ENCODE measurements around the gene SLC27A1.

DNA sequence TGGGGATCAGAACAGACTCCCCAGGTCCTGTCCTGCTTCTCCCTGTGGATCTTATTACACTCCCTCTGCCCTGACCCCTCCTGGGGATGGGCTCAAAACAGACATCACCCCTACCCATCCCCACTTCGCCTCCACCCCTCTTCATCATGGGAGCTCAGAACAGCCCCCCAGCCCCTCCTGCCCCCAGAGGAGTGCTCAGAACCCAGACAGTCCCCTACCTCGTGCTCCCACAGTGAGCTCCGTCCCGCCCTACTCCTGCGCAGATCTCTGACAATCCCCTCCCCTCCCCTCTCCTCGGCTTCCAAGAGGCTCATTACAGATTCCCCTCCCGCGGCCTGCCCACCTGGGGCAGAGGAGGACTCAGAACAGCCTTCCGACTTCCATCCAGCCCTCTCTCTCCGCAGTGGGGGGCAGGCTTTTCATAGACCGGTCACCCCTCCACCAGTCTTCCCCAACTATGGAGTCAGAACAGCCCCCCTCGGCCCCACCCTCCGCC, 15.7 kb upstream of the SLC27A1 start:
- TF ChIP-seq, protein P1, sequence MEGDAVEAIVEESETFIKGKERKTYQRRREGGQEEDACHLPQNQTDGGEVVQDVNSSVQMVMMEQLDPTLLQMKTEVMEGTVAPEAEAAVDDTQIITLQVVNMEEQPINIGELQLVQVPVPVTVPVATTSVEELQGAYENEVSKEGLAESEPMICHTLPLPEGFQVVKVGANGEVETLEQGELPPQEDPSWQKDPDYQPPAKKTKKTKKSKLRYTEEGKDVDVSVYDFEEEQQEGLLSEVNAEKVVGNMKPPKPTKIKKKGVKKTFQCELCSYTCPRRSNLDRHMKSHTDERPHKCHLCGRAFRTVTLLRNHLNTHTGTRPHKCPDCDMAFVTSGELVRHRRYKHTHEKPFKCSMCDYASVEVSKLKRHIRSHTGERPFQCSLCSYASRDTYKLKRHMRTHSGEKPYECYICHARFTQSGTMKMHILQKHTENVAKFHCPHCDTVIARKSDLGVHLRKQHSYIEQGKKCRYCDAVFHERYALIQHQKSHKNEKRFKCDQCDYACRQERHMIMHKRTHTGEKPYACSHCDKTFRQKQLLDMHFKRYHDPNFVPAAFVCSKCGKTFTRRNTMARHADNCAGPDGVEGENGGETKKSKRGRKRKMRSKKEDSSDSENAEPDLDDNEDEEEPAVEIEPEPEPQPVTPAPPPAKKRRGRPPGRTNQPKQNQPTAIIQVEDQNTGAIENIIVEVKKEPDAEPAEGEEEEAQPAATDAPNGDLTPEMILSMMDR (IDR thresholded peaks at IDR 0.05; ENCODE audit: insufficient read depth, low read depth, low read length): no peak
- TF ChIP-seq EZH2 (IDR thresholded peaks at IDR 0.05; ENCODE audit: insufficient read depth, low read length): peak; percentile 47
